RWPE1 (cell line): ENCODE results near the gene ZNF280D.

Source experiments
- CTCF ChIA-PET: fragments of 350-600 bp; sonication (Branson Sonifier 250); formaldehyde crosslinking; extraction: SDS; loops from one replicate; lab custom pipeline; 2021; lab: Yijun Ruan, JAX
- POLR2A ChIA-PET: fragments of 400-600 bp; formaldehyde crosslinking; extraction: SDS; loops from one replicate; lab custom pipeline; 2020; ENCODE audit warnings: antibody characterized with exemption; ENCODE audit not compliant: low non-redundant PET; lab: Yijun Ruan, JAX
- DNase-seq: peaks from one replicate; pipeline ENCODE4 v3.0.0; 2012; ENCODE audit warnings: low spot score
- H3K27ac ChIP-seq: fragments of 450-650 bp; 2 replicates; pipeline ENCODE4 v1.5.1; 2017
- TF ChIP-seq, protein P1 (sequence below): fragments of 450-650 bp; conservative IDR thresholded peaks from 2 replicates; pipeline ENCODE4 v1.5.1; 2017; ENCODE audit warnings: low read depth, mild to moderate bottlenecking

Gene ZNF280D

DNA sequence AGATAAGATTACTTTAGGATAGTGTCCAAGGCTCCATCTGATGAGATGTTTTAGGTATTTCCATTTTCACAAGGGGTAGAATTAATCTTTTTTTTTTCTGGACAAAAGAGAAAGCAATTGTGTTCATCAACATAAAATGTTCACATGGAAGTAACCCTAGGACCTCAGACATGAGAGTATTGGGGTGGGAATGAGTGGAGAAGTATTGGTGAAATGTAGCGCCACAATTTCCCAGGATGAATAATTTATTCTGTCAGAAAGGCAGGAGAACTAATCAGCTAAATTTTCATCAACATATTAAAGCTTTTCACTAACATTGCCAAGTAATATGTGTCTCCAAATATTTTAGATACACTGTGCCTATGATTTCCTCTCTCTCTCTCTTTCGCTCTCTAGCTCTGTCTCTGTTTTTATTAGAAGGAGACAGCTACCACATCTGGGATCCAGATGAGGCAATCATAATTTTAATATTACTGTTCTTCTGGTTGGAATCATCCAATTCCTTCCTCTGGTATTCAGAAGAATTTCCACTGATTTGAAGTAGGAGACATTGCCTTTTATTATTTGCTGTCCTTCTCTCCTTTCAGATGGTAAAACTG lies 21.6 kb upstream of the ZNF280D start:
- no peak for DNase-seq
- POLR2A ChIA-PET: no interaction called here

DNA sequence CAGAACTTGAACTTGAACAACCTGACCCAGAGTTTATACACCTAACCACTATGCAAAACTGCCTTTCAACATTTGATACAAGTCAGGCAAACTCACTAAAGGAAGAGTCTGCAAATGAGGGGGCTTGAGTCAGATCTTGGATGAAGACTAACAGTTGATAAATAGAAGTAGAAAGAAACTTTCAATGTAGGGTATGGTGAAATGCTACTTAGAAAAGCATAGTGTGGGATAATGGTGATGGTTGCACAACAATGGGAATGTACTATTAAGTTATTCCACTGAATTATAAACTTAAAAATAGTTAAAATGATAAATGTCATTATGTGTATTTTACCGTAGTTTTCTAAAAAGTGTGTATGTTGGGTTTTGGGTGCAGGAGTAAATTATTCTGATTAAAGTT lies 19.7 kb upstream of the ZNF280D start:
- ChIA-PET POLR2A (no interaction called here), CTCF (no interaction called here)
- H3K27ac ChIP-seq: no peak overlapping the region
- no peak for DNase-seq
- TF ChIP-seq, protein P1, sequence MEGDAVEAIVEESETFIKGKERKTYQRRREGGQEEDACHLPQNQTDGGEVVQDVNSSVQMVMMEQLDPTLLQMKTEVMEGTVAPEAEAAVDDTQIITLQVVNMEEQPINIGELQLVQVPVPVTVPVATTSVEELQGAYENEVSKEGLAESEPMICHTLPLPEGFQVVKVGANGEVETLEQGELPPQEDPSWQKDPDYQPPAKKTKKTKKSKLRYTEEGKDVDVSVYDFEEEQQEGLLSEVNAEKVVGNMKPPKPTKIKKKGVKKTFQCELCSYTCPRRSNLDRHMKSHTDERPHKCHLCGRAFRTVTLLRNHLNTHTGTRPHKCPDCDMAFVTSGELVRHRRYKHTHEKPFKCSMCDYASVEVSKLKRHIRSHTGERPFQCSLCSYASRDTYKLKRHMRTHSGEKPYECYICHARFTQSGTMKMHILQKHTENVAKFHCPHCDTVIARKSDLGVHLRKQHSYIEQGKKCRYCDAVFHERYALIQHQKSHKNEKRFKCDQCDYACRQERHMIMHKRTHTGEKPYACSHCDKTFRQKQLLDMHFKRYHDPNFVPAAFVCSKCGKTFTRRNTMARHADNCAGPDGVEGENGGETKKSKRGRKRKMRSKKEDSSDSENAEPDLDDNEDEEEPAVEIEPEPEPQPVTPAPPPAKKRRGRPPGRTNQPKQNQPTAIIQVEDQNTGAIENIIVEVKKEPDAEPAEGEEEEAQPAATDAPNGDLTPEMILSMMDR: no peak

More for the DNA sequence above, 21.6 kb upstream of the ZNF280D start:
- TF ChIP-seq, protein P1: no peak
- CTCF ChIA-PET: no interaction called here
- no peak overlapping the region for H3K27ac ChIP-seq

DNA sequence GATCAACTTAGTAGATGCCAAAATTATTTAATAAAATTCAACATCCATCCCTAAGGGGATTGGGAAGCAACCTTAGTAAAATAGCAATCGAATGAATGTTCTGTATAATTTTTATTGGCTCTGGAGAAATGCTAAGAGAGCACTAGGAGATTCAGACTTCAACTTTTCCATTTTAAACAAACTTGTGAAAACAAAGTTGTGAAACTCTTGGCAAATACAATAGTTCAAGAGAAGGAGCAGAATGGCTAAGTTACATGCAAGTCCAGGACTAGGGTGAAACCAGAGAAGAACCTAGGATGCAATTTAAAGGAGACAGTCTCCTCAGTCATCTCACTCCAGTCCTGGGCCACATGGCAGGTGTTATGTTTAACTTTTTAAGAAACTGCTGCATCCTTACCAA lies 16.7 kb upstream of the ZNF280D start:
- CTCF ChIA-PET: no interaction called here

DNA sequence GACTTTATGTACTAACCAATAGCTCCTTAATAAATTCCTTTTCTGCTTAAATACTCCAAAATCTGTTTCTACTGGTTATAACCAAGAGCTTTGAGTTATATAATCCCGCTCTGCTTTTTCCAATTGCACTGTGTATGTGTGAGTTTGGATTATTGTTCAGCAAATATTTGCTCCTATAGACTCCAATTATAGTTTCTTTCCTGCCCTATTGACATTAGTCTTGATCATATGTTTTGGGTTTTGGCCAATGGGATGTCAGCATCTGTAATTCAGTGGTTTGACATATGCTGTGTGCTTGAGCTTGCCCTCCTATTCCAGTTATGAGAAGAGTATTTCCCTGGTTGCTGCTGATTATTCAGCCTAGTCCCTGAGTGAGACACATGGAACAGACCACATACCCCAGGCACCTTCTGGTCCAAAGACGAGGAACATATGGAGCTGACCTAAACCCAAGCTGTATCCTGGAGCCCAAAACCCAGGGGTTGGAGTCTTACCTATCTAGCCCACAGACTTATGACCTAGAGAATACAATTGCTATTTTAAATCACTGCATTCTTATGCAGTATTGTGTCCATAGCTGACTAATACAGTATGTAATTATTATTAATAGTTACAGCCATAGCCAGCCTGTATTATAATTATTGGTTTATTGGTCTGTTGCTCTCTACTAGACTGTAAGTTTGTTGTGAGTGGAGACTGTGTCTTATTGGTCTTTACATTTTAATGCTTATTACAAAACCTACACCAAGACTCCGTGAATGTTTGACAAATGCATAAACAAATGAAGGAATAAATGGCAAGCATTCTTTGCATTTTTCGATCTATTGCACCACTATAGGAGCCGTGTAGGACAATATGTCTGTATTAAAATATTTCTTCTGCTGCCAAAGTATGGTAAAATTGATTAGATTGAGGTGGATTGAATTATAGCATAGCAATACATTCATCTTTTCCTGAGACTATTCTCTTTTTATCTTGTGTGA lies 11.7 kb upstream of the ZNF280D start:
- TF ChIP-seq, protein P1: no peak
- H3K27ac ChIP-seq: no peak overlapping the region
- CTCF ChIA-PET: no interaction called here
- no peak for DNase-seq
- POLR2A ChIA-PET: no interaction called here

More for the DNA sequence above, 16.7 kb upstream of the ZNF280D start:
- TF ChIP-seq, protein P1: no peak
- no peak overlapping the region for H3K27ac ChIP-seq
- POLR2A ChIA-PET: no interaction called here
- DNase-seq: no peak

DNA sequence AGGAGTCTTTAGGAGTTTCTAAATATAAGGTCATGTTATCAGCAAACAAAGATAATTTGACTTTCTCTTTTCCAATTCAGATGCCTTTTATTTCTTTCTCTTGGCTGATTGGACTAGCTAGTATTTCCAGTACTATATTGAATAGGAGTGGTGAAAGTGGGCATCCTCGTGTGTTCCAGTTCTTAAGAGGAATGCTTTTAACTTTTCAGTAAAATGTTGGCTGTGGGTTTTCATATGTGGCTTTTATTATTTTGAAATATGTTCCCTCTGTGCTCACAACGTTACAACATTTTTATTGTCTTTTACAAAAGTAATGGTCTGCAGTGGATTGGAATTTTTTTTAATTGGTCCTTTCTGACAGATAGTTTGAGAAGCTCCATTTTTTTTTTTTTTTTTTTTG lies 8.2 kb upstream of the ZNF280D start:
- POLR2A ChIA-PET: no interaction called here
- no peak for DNase-seq
- CTCF ChIA-PET: interaction anchor here (0.6 kb wide), 1 partner anchor 15 kb away, joined by 3 read pairs; no protein-coding TSS in a partner anchor
- H3K27ac ChIP-seq: no peak overlapping the region
- TF ChIP-seq, protein P1: no peak

DNA sequence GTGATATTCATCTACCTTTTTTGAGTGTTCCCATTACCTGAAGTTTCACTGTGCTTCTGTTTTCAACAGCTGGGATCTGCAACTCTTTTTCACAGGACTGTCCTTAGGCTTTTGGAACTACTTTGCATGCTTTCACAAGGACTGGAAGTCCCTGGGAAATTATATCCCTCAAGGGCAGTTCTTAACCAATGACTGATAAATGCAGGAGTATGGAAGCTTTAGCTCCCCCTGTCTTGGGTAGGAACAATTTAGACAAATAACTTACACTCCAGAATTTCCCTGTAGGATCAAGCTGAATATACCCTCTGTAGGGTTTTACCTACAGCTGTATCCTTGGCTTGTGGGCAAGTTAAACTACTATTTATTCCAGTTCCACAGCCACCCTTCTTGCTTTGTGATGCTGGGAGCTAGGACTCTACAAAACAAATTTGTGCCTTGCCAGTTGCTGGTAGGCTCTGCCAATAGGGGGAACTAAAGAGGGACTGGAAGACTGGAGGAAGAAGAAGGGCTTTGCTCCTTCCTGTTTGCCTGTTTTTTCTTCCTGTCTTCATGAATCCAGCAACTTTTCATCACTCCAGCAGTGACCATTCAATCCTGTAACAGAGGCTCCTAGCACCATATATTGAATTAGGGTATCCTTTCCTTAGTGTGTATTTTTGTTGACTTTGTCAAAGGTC lies 6.8 kb upstream of the ZNF280D start:
- POLR2A ChIA-PET: no interaction called here
- CTCF ChIA-PET: interaction anchor here (0.6 to 1.0 kb wide), 2 partner anchors 139 to 148 kb away, joined by 3 to 4 read pairs; no protein-coding TSS in a partner anchor
- TF ChIP-seq, protein P1: no peak
- H3K27ac ChIP-seq: no peak overlapping the region
- DNase-seq: no peak
